DOHH2 (cell line): ENCODE data around the gene TSPO.

ENCODE experiments used
- H3F3A ChIP-seq: fragments of 200-600 bp; sonication (generic), shearing (Covaris generic); 2 replicates; pipeline ENCODE4 v1.6.0; 2016; ENCODE audit warnings: antibody characterized with exemption, mild to moderate bottlenecking; ENCODE audit not compliant: control insufficient read depth, insufficient read depth
- H3K27ac ChIP-seq: fragments of 200-600 bp; sonication (generic); 2 replicates; pipeline ENCODE4 v1.5.1; 2014; ENCODE audit warnings: low read depth, mild to moderate bottlenecking, low read length, moderate library complexity
- H3K27me3 ChIP-seq: fragments of 200-600 bp; sonication (generic); 2 replicates; pipeline ENCODE4 v1.6.1; 2014; ENCODE audit warnings: mild to moderate bottlenecking, low read length, mixed read lengths; ENCODE audit not compliant: control insufficient read depth
- H3K36me3 ChIP-seq: fragments of 200-600 bp; sonication (generic); 2 replicates; pipeline ENCODE4 v1.6.1; 2014; ENCODE audit warnings: mild to moderate bottlenecking, low read length, moderate library complexity, mixed read lengths; ENCODE audit not compliant: control insufficient read depth
- H3K4me1 ChIP-seq: fragments of 200-600 bp; sonication (generic); 2 replicates; pipeline ENCODE4 v1.6.1; 2014; ENCODE audit warnings: mild to moderate bottlenecking, low read length, mixed read lengths; ENCODE audit not compliant: control insufficient read depth
- H3K4me2 ChIP-seq: fragments of 200-600 bp; sonication (generic); 2 replicates; pipeline ENCODE4 v1.6.0; 2014; ENCODE audit warnings: mild to moderate bottlenecking, low read length, moderate library complexity
- H3K4me3 ChIP-seq: fragments of 200-600 bp; sonication (generic); 2 replicates; pipeline ENCODE4 v1.5.1; 2014; ENCODE audit warnings: mild to moderate bottlenecking, low read length, mixed read lengths
- H3K79me2 ChIP-seq: fragments of 200-600 bp; sonication (generic); 2 replicates; pipeline ENCODE4 v1.6.1; 2014; ENCODE audit warnings: mild to moderate bottlenecking, low read length, mixed read lengths; ENCODE audit not compliant: control insufficient read depth
- H3K9me2 ChIP-seq: fragments of 200-600 bp; sonication (generic); replicated peaks from 2 replicates; pipeline ENCODE4 v1.6.1; 2014; ENCODE audit warnings: mild to moderate bottlenecking, low read length, mixed read lengths; ENCODE audit not compliant: control insufficient read depth
- H3K9me3 ChIP-seq: fragments of 200-600 bp; sonication (generic); 2 replicates; pipeline ENCODE4 v1.6.1; 2014; ENCODE audit warnings: antibody characterized with exemption, low read length, mixed read lengths; ENCODE audit not compliant: control insufficient read depth, insufficient read depth
- H4K20me1 ChIP-seq: fragments of 200-600 bp; sonication (generic); 2 replicates; pipeline ENCODE4 v1.6.0; 2014; ENCODE audit warnings: low read depth, mild to moderate bottlenecking, antibody characterized with exemption, low read length, moderate library complexity; ENCODE audit not compliant: control insufficient read depth, insufficient read depth
- CTCF ChIP-seq: fragments of 200-600 bp; sonication (generic); IDR thresholded peaks from one replicate; pipeline ENCODE4 v1.5.1; 2014; ENCODE audit warnings: antibody characterized with exemption, mild to moderate bottlenecking, low read depth, low read length; ENCODE audit not compliant: poor library complexity, severe bottlenecking
- EZH2phosphoT487 ChIP-seq: fragments of 200-600 bp; sonication (generic); IDR thresholded peaks from 2 replicates; pipeline ENCODE4 v1.6.1; 2017; ENCODE audit warnings: borderline replicate concordance, mild to moderate bottlenecking, antibody characterized with exemption, low read length, moderate library complexity, mixed read lengths

Gene TSPO

GRCh38 chr22:43152003-43152356 is 621 bp downstream of the TSPO start:
- Histone ChIP-seq H3K9me2 (no peaks in the 10 kb centered on the region), H3K9me3 (no peaks in the 10 kb centered on the region), H3K4me1 (peaks cover 48% of the 10 kb centered on the region), H3K79me2 (no peaks in the 10 kb centered on the region), H3K27me3 (peaks cover 14% of the 10 kb centered on the region), H3K27ac (no peak overlapping the region), H4K20me1 (no peaks in the 10 kb centered on the region), H3K36me3 (no peaks in the 10 kb centered on the region), H3F3A (peaks cover 6% of the 10 kb centered on the region), H3K4me3 (peak overlapping the region; percentile 76), H3K4me2 (peak overlapping the region; percentile 80)
- TF ChIP-seq CTCF (no peak), EZH2phosphoT487 (no peak)

- H3K27ac ChIP-seq, result no peak overlapping the region
- H3K4me3 ChIP-seq, result peak overlapping the region; percentile 76
Measured at GRCh38 chr22:43152357-43153071, 1.2 kb downstream of the TSPO start.

GRCh38 chr22:43153899-43154298 is 2.5 kb downstream of the TSPO start:
- no peaks in the 10 kb centered on the region for H3K9me2 ChIP-seq
- H3K4me1 ChIP-seq, result peaks cover 29% of the 10 kb centered on the region
- H3K79me2 ChIP-seq, result no peaks in the 10 kb centered on the region
- H3K4me3 ChIP-seq, result no peak overlapping the region
- TF ChIP-seq CTCF (no peak), EZH2phosphoT487 (no peak)
- peaks cover 14% of the 10 kb centered on the region for H3K27me3 ChIP-seq
- H3K27ac ChIP-seq, result no peak overlapping the region
- no peaks in the 10 kb centered on the region for H4K20me1 ChIP-seq
- no peaks in the 10 kb centered on the region for H3K36me3 ChIP-seq
- no peaks in the 10 kb centered on the region for H3K9me3 ChIP-seq
- H3K4me2 ChIP-seq, result peak overlapping the region; percentile 20
- no peaks in the 10 kb centered on the region; the same call in 1 of the 2 replicates for H3F3A ChIP-seq

More at GRCh38 chr22:43152357-43153071, 1.2 kb downstream of the TSPO start:
- H3K9me3 ChIP-seq, result no peaks in the 10 kb centered on the region
- peaks cover 14% of the 10 kb centered on the region for H3K27me3 ChIP-seq
- H3K79me2 ChIP-seq, result no peaks in the 10 kb centered on the region
- H3F3A ChIP-seq, result peaks cover 1% of the 10 kb centered on the region
- no peaks in the 10 kb centered on the region for H4K20me1 ChIP-seq
- TF ChIP-seq CTCF, result no peak
- TF ChIP-seq EZH2phosphoT487, result no peak
- peaks cover 42% of the 10 kb centered on the region for H3K4me1 ChIP-seq
- no peaks in the 10 kb centered on the region for H3K36me3 ChIP-seq
- no peaks in the 10 kb centered on the region for H3K9me2 ChIP-seq
- peak overlapping the region; percentile 80 for H3K4me2 ChIP-seq
